ENCODE data around the gene IGFBP3.

GRCh38 chr7:45969940-45970339 is 48.9 kb upstream of the IGFBP3 start:
- no peak for TF ChIP-seq TRIM24 (CRISPR knock-in tag; IDR thresholded peaks at IDR 0.05)
- TF ChIP-seq ZNF362 (CRISPR knock-in tag; IDR thresholded peaks at IDR 0.05; ENCODE audit: borderline replicate concordance): no peak
- no peak for TF ChIP-seq CTCF (CRISPR knock-in tag; IDR thresholded peaks at IDR 0.05)
- TF ChIP-seq REST (IDR thresholded peaks at IDR 0.05; ENCODE audit: borderline replicate concordance in 1 of 2, low read depth in 1 of 2, low read length in 2 of 2): no peak

Measured in HepG2 (cell line).